Lung (tissue), 12 donors: Measurements from ENCODE around the gene SERTAD2. TPM values are rescaled to one million over a fixed set of nuclear protein-coding genes. Genes with fewer than 3 reads are reported as not detected.

Source experiments
- ATAC-seq: fragments of 200-7000 bp; cut with Tn5 transposase; one replicate; pipeline ENCODE4 v1.9.1; 2020; ENCODE audit warnings: moderate number of reproducible peaks; ENCODE audit not compliant: insufficient read depth, low FRiP score
- DNase-seq, 3 donors: peaks; one replicate each; pipeline ENCODE4 v3.0.0-alpha.2; 2013 to 2017
- H3K27ac ChIP-seq, 2 donors: one replicate each; pipeline ENCODE4 v1.5.1; 2013; ENCODE audit warnings: mild to moderate bottlenecking in 2 of 2, moderate library complexity in 2 of 2, control low read depth in 1 of 2, inconsistent platforms in 1 of 2, low read depth in 1 of 2, low read length in 1 of 2
- H3K27me3 ChIP-seq, 3 donors: one replicate each; pipeline ENCODE4 v1.5.1; 2013; ENCODE audit warnings: low read length in 2 of 3; ENCODE audit not compliant: control insufficient read depth in 3 of 3, insufficient read depth in 3 of 3
- H3K36me3 ChIP-seq, 4 donors: one replicate each; pipeline ENCODE4 v1.5.1; 2013; ENCODE audit warnings: low read length in 4 of 4, mild to moderate bottlenecking in 1 of 4, moderate library complexity in 1 of 4; ENCODE audit not compliant: control insufficient read depth in 4 of 4, insufficient read depth in 4 of 4
- H3K4me1 ChIP-seq, 5 donors: one replicate each; pipeline ENCODE4 v1.5.1; 2013; ENCODE audit warnings: low read length in 5 of 5, mild to moderate bottlenecking in 2 of 5, moderate library complexity in 1 of 5; ENCODE audit not compliant: control insufficient read depth in 5 of 5, insufficient read depth in 5 of 5
- H3K4me3 ChIP-seq: one replicate; pipeline ENCODE4 v1.5.1; 2013; ENCODE audit warnings: mild to moderate bottlenecking, control low read depth, moderate library complexity
- H3K9ac ChIP-seq, 2 donors: one replicate each; pipeline ENCODE4 v1.5.1; 2013; ENCODE audit warnings: low read length in 2 of 2, control low read depth in 1 of 2; ENCODE audit not compliant: insufficient read depth in 1 of 2
- H3K9me3 ChIP-seq, 4 donors: one replicate each; pipeline ENCODE4 v1.5.1; 2013; ENCODE audit warnings: low read length in 3 of 4, mild to moderate bottlenecking in 1 of 4, moderate library complexity in 1 of 4; ENCODE audit not compliant: control insufficient read depth in 4 of 4, insufficient read depth in 3 of 4
- WGBS, 2 donors: extraction: QIAGEN DNeasy Blood & Tissue Kit; methylation state at CpG; one replicate each; pipeline ENCODE4 v1.1.7; 2013; 5-methylcytosine and 5-hydroxymethylcytosine counted together
- polyA plus RNA-seq, 2 donors: library from polyadenylated mRNA; stranded (reverse); fragments of 200-250 nt; gene quantifications; one replicate each; pipeline ENCODE4 v1.2.1, GENCODE V29; 2013
- total RNA-seq, 2 donors: library from RNA; depleted of rRNA in 1 of 2; stranded (reverse); fragments of >200 nt in 1 of 2; gene quantifications; one replicate each; pipeline ENCODE4 v1.2.1, GENCODE V29; 2014 to 2021
- TF ChIP-seq, protein P1 (sequence below): IDR thresholded peaks from 2 replicates; pipeline ENCODE4 v1.5.1; 2012; ENCODE audit warnings: mild to moderate bottlenecking; ENCODE audit errors: control extremely low read depth, extremely low read depth
- donor health status: control.
- donor health status: control.
- donor health status: Bipolar disorder and iron deficiency.
- donor health status: healthy.
- donor health status: DM: yes; HTN: yes; CAD: no.

SERTAD2 gene
- total and polyA plus RNA-seq, 4 donors = 7.9 to 26.7 (median 15.4) TPM

GRCh38 chr2:64643838-64644457, 9.8 kb downstream of the SERTAD2 start:
- TF ChIP-seq, protein P1, sequence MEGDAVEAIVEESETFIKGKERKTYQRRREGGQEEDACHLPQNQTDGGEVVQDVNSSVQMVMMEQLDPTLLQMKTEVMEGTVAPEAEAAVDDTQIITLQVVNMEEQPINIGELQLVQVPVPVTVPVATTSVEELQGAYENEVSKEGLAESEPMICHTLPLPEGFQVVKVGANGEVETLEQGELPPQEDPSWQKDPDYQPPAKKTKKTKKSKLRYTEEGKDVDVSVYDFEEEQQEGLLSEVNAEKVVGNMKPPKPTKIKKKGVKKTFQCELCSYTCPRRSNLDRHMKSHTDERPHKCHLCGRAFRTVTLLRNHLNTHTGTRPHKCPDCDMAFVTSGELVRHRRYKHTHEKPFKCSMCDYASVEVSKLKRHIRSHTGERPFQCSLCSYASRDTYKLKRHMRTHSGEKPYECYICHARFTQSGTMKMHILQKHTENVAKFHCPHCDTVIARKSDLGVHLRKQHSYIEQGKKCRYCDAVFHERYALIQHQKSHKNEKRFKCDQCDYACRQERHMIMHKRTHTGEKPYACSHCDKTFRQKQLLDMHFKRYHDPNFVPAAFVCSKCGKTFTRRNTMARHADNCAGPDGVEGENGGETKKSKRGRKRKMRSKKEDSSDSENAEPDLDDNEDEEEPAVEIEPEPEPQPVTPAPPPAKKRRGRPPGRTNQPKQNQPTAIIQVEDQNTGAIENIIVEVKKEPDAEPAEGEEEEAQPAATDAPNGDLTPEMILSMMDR = no peak
- ATAC-seq (no peak), DNase-seq (no peak)
- 52 to 58% methylated on average over 8 of the region's 8 CpGs for WGBS, 2 donors
- H3K36me3 ChIP-seq = peaks cover 0 to 2% (median 1%) of the 10 kb centered on the region in 4 donors
- peaks cover 6 to 60% (median 16%) of the 10 kb centered on the region in 5 donors for H3K4me1 ChIP-seq
- H3K4me3 ChIP-seq = no peak overlapping the region
- no peaks in the 10 kb centered on the region for H3K27me3 ChIP-seq
- peak overlapping the region; percentile 63 to 91 for H3K9ac ChIP-seq
- no peaks in the 10 kb centered on the region for H3K9me3 ChIP-seq
- H3K27ac ChIP-seq = peak overlapping the region; percentile 85 to 90

DNA sequence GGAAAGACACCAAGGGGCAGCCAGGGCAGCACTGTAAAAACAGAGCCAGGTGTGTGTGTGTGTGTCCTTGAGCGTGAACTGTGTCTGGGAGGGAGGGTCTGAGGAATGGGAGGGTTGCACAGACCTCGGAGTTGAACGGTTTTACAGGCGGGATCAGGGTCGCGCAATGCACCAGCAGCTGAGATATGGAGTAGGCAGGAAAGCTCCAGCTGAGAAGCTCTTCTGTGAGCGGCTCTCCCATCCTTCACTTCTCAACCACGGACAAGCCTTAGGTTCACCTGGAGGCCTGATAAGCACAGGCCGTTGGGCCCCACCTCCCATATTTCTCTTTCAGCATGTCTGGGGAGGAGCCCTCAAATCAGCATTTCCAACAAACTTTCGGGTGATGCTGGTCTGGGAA, 12.1 kb downstream of the SERTAD2 start:
- DNase-seq (no peak), ATAC-seq (no peak)
- H3K4me3 ChIP-seq = no peak overlapping the region
- no peak overlapping the region for H3K9ac ChIP-seq
- TF ChIP-seq, protein P1 = no peak
- H3K4me1 ChIP-seq = peaks cover 10 to 61% (median 18%) of the 10 kb centered on the region in 5 donors
- H3K36me3 ChIP-seq = peaks cover 0 to 3% (median 1%) of the 10 kb centered on the region in 4 donors
- WGBS, 2 donors = 77 to 86% methylated on average over 10 of the region's 10 CpGs
- H3K27me3 ChIP-seq = no peaks in the 10 kb centered on the region
- H3K27ac ChIP-seq = no peak overlapping the region
- no peaks in the 10 kb centered on the region for H3K9me3 ChIP-seq

DNA sequence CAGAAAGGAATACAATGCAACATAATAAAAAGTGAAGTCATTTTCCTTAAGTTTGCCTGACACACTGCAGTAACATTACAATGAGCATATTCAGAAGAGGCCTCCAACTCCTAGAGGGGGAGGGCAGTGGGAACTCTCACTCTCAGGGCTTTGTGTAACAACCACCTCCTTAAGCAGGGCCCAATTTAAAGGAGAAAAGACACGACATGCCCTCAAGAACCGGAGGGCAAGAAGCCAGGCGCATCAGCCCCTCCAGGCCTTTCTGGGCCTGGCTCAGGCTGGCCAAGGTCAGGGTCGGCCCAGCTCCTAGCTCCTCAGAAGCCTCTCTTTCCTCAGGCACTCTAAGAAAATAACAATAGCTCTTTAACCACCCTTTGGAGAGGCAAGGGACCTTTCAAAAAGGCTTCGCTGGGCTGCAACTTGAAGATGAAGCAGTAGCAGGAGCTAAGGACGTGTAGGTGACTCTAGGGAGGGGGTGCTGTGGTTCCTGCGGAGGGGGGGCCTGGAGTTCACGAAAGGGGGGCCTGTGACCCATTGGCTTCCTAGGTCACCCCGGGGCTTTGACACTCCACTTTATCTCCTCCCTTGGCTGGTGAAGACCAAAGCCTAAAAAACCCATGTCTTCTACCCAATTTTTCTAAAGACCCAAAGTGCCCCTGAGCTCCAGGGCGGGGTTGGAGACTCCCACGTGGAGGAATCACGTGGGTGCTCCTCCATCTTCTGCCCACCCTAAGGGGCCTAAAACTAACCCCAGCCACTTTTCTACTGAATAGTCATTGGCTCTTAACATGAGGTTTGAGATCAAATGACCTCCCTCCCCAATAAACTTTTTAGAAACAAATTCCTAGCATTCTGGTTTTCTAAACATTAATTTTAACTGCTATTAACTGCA, 13.3 kb downstream of the SERTAD2 start:
- H3K4me3 ChIP-seq = no peak overlapping the region
- ATAC-seq (no peak), DNase-seq (no peak)
- no peak overlapping the region for H3K27ac ChIP-seq
- 59 to 66% methylated on average over 12 of the region's 12 CpGs for WGBS, 2 donors
- H3K36me3 ChIP-seq = peaks cover 5 to 12% (median 8%) of the 10 kb centered on the region in 4 donors
- TF ChIP-seq, protein P1 = no peak
- no peak overlapping the region for H3K9ac ChIP-seq
- no peaks in the 10 kb centered on the region for H3K9me3 ChIP-seq
- H3K27me3 ChIP-seq = no peaks in the 10 kb centered on the region
- H3K4me1 ChIP-seq = peaks cover 10 to 55% (median 15%) of the 10 kb centered on the region in 5 donors
